Lower lobe of right lung (tissue), 2 donors: Measurements from ENCODE around the gene PEPD. TPM values are rescaled to one million over a fixed set of nuclear protein-coding genes. Genes with fewer than 3 reads are reported as not detected.

ENCODE experiments used
- ATAC-seq, 2 donors: fragments of 200-7000 bp; cut with Tn5 transposase; one replicate each; pipeline ENCODE4 v1.9.1; 2020 to 2022; ENCODE audit warnings: mild to moderate bottlenecking in 2 of 2, moderate library complexity in 2 of 2
- DNase-seq: peaks from one replicate; pipeline ENCODE4 v3.0.0-alpha.2; 2020
- H3K27ac ChIP-seq: fragments of 200-600 bp; one replicate; pipeline ENCODE4 v1.8.0; 2022
- H3K27me3 ChIP-seq: fragments of 200-600 bp; one replicate; pipeline ENCODE4 v1.8.0; 2022; ENCODE audit warnings: low read depth
- H3K36me3 ChIP-seq: fragments of 200-600 bp; one replicate; pipeline ENCODE4 v1.8.0; 2022; ENCODE audit warnings: mild to moderate bottlenecking
- H3K4me1 ChIP-seq: fragments of 200-600 bp; one replicate; pipeline ENCODE4 v1.8.0; 2022
- H3K4me3 ChIP-seq: fragments of 200-600 bp; one replicate; pipeline ENCODE4 v1.8.0; 2022; ENCODE audit warnings: mild to moderate bottlenecking
- H3K9me3 ChIP-seq: fragments of 200-600 bp; one replicate; pipeline ENCODE4 v1.8.0; 2022
- CTCF ChIP-seq: fragments of 200-600 bp; IDR thresholded peaks from one replicate; pipeline ENCODE4 v1.8.0; 2022; ENCODE audit warnings: antibody characterized with exemption, mild to moderate bottlenecking
- intact Hi-C: fragments of 100-400 bp; cut with DNase I; formaldehyde crosslinking; loops from one replicate; pipeline ENCODE4 v1.11.0; 2022
- total RNA-seq: library from RNA; stranded (reverse); fragmentation: NEBNext Ultra II Directional; extraction: Animal tissue kit (Norgen Biotek cat#: 25700); gene quantifications from one replicate; pipeline ENCODE4 v1.2.1, GENCODE V29; 2021
- donor health status: DM: no; HTN: yes; CAD: no; lungs with severe emphysema.

Gene PEPD
- total RNA-seq, 1 donor from 2014 or later, result 94.0 TPM

- no peaks in the 10 kb centered on the region for H3K9me3 ChIP-seq
- ATAC-seq, result no peak
- TF ChIP-seq CTCF, result no peak
- intact Hi-C loops, result no loop called here
- DNase-seq, result peak; percentile 54
- peaks cover 78% of the 10 kb centered on the region for H3K4me1 ChIP-seq
- no peak overlapping the region for H3K4me3 ChIP-seq
- H3K27me3 ChIP-seq, result no peaks in the 10 kb centered on the region
- no peak overlapping the region for H3K27ac ChIP-seq
- peaks cover 5% of the 10 kb centered on the region for H3K36me3 ChIP-seq
These were observed 129.0 kb downstream of the PEPD start for GRCh38 chr19:33392341-33393285.

DNA sequence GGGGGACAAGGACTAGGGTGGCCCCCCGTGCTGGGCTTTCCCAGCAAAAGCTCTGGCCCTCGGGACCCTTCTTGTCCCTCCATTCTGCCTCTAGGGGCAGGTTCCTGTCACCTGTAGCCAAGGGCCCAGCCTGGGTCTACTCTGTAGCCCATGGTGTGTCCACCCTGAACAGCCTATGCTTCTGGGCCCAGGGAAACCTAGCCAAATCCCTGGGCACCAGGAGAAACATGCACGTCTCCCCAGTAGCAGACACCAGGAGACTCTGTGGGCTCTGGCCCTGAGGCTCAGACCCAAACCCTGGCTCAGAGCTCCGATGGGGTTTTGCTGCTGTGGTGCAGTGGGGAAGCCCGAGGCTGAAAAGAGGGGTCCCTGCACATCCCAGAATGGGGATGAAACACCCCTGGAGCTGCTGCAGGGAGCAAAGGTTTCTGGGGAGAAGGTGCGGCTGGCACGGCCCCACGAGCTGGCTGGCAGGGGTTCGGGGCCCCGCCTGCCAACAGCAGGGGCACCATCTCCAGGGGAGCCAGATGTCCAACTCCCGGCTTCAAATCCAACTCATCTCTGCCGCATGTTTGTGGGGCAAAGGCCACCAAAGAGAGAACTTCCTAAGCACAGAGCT, 129.9 kb downstream of the PEPD start:
- H3K36me3 ChIP-seq, result peaks cover 13% of the 10 kb centered on the region
- DNase-seq, result no peak
- H3K4me1 ChIP-seq, result peaks cover 78% of the 10 kb centered on the region

GRCh38 chr19:33390908-33391630, 130.5 kb downstream of the PEPD start:
- H3K27ac ChIP-seq, result peak overlapping the region; percentile 46
- H3K4me3 ChIP-seq, result no peak overlapping the region

More for the DNA sequence above, 129.9 kb downstream of the PEPD start:
- no peak overlapping the region for H3K27ac ChIP-seq
- H3K4me3 ChIP-seq, result no peak overlapping the region
- no peak for TF ChIP-seq CTCF
- no peaks in the 10 kb centered on the region for H3K9me3 ChIP-seq
- no peaks in the 10 kb centered on the region for H3K27me3 ChIP-seq
- no peak for ATAC-seq
- intact Hi-C loops, result no loop called here

GRCh38 chr19:33390101-33390907, 131.3 kb downstream of the PEPD start:
- H3K27me3 ChIP-seq, result no peaks in the 10 kb centered on the region
- H3K4me1 ChIP-seq, result peaks cover 69% of the 10 kb centered on the region
- H3K27ac ChIP-seq, result peak overlapping the region; percentile 69
- intact Hi-C loops, result no loop called here
- no peak overlapping the region for H3K4me3 ChIP-seq
- peak in 1 of 2 donors; percentile 1 for ATAC-seq
- DNase-seq, result peak; percentile 62
- H3K9me3 ChIP-seq, result no peaks in the 10 kb centered on the region
- H3K36me3 ChIP-seq, result peaks cover 26% of the 10 kb centered on the region
- no peak for TF ChIP-seq CTCF

More at GRCh38 chr19:33390908-33391630, 130.5 kb downstream of the PEPD start:
- no peak for ATAC-seq
- peaks cover 76% of the 10 kb centered on the region for H3K4me1 ChIP-seq
- no peaks in the 10 kb centered on the region for H3K9me3 ChIP-seq
- peaks cover 19% of the 10 kb centered on the region for H3K36me3 ChIP-seq
- H3K27me3 ChIP-seq, result no peaks in the 10 kb centered on the region
- TF ChIP-seq CTCF, result no peak
- intact Hi-C loops, result no loop called here
- no peak for DNase-seq
